ENCODE data around the gene PNPT1. TPM values are rescaled to one million over a fixed set of nuclear protein-coding genes. Genes with fewer than 3 reads are reported as not detected.

PNPT1 gene
- total and polyA plus RNA-seq, 2 of the 13 experiments (the other 11 are each of a cell fraction or from before 2014, with no cell fraction given) = 23.4 to 61.0 TPM

GRCh38 chr2:55617175-55618024, 76.2 kb downstream of the PNPT1 start, which contains the start of gene PPP4R3B (continued):
- TF ChIP-seq ZBTB33 (CRISPR knock-in tag; IDR thresholded peaks at IDR 0.05) (peak; percentile 77), ZNF343 (CRISPR knock-in tag; IDR thresholded peaks at IDR 0.05) (0 out of 2 replicates have a peak, but pooled peaks have one; percentile 78), ZNF333 (CRISPR knock-in tag; IDR thresholded peaks at IDR 0.05; ENCODE audit: borderline replicate concordance) (peak; percentile 26; the same call in 1 of the 2 replicates), BRF2 (CRISPR knock-in tag; IDR thresholded peaks at IDR 0.05) (peak; percentile 84; the same call in 1 of the 2 replicates), ZNF724P (CRISPR knock-in tag; IDR thresholded peaks at IDR 0.05; ENCODE audit: borderline replicate concordance) (peak; percentile 95), ZNF33A (CRISPR knock-in tag; IDR thresholded peaks at IDR 0.05; ENCODE audit: borderline replicate concordance) (no peak), ZNF777 (CRISPR knock-in tag; IDR thresholded peaks at IDR 0.05) (no peak; the same call in 1 of the 2 replicates), MAFG (CRISPR knock-in tag; IDR thresholded peaks at IDR 0.05) (no peak), ZZZ3 (CRISPR knock-in tag; IDR thresholded peaks at IDR 0.05; ENCODE audit: borderline replicate concordance) (peak; percentile 99; the same call in 1 of the 2 replicates), SP4 (CRISPR knock-in tag; IDR thresholded peaks at IDR 0.05) (peak; percentile 97), ZNF572 (CRISPR knock-in tag; IDR thresholded peaks at IDR 0.05) (peak; percentile 84), ATM (IDR thresholded peaks at IDR 0.05; ENCODE audit: borderline replicate concordance) (no peak), CREM (IDR thresholded peaks at IDR 0.05) (peak; percentile 96), CREM (CRISPR knock-in tag; IDR thresholded peaks at IDR 0.05) (no peak), POGK (CRISPR knock-in tag; conservative IDR thresholded peaks at IDR 0.05) (peak; percentile 99), ZNF317 (CRISPR knock-in tag; IDR thresholded peaks at IDR 0.05) (peak; percentile 92), ZNF496 (CRISPR knock-in tag; IDR thresholded peaks at IDR 0.05; ENCODE audit: insufficient replicate concordance) (no peak), RARG (CRISPR knock-in tag; IDR thresholded peaks at IDR 0.05; ENCODE audit: low read depth) (no peak), KDM5A (IDR thresholded peaks at IDR 0.05; ENCODE audit: borderline replicate concordance, low read length) (no peak; the same call in 1 of the 2 replicates), AGO2 (optimal IDR thresholded peaks at IDR 0.05; ENCODE audit: low read depth, low read length) (peak; percentile 88), BORCS8-MEF2B (CRISPR knock-in tag; IDR thresholded peaks at IDR 0.05) (peak; percentile 86), CC2D1A (CRISPR knock-in tag; IDR thresholded peaks at IDR 0.05) (no peak), BATF2 (CRISPR knock-in tag; IDR thresholded peaks at IDR 0.05) (peak; percentile 79; the same call in 1 of the 2 replicates), ZSCAN25 (CRISPR knock-in tag; IDR thresholded peaks at IDR 0.05) (0 out of 2 replicates have a peak, but pooled peaks have one; percentile 26), ZNF766 (CRISPR knock-in tag; IDR thresholded peaks at IDR 0.05; ENCODE audit: borderline replicate concordance) (peak; percentile 94)
